Measurements from ENCODE around the gene DYNC2H1. TPM values are rescaled to one million over a fixed set of nuclear protein-coding genes. Genes with fewer than 3 reads are reported as not detected.

The DYNC2H1 gene
- total RNA-seq, 1 experiment from 2014 or later, result 12.4 TPM

DNA sequence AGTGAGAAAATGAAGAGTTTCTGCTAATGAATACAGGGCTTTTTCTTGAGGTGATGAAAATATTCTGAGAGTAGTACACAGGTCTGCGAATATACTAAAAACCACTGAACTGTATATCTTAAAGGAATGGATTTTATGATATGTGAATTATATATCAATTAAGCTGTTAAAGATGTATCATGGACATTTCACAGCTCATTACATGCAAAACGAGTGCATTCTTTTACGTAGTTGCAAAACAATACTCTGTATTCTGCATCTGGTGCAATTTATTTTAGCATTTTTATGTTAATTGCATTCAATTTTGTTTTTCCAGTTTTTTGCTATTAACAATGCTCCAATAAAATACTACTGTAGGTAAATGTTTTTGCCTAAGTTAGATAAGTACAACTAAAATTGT is 411.6 kb downstream of the DYNC2H1 start:
- ATAC-seq, result no peak
- Histone ChIP-seq H3K4me1 (ENCODE audit: control insufficient read depth, insufficient read depth, low read length) (no peaks in the 10 kb centered on the region), H3K27ac (ENCODE audit: low read length) (no peak overlapping the region), H3K4me3 (ENCODE audit: low read depth in 2 of 2, low read length in 2 of 2) (no peak overlapping the region), H3K9me3 (ENCODE audit: control insufficient read depth, insufficient read depth, low read depth, low read length) (no peaks in the 10 kb centered on the region), H3K36me3 (ENCODE audit: control insufficient read depth, insufficient read depth, low read length) (no peaks in the 10 kb centered on the region), H3K27me3 (ENCODE audit: control insufficient read depth, insufficient read depth, low read length) (no peaks in the 10 kb centered on the region)
- intact Hi-C loops (cut with micrococcal nuclease; ENCODE audit: unreplicated experiment), result no loop called here
- DNase-seq (ENCODE audit: low read depth, low spot score), result no peak
- TF ChIP-seq POLR2AphosphoS5 (IDR thresholded peaks at IDR 0.05; ENCODE audit: low read depth, low read length) (no peak), CTCF (IDR thresholded peaks at IDR 0.05) (no peak), REST (IDR thresholded peaks at IDR 0.05; ENCODE audit: insufficient read depth in 1 of 2, low read depth in 2 of 2, low read length in 1 of 2) (no peak), TCF7L2 (IDR thresholded peaks at IDR 0.05; ENCODE audit: low read depth, low read length) (no peak), SIN3A (IDR thresholded peaks at IDR 0.05; ENCODE audit: borderline replicate concordance, insufficient read depth, low read depth, low read length) (no peak)
- POLR2A ChIA-PET, result no interaction called here
- in situ Hi-C loops (cut with HindIII; ENCODE audit: low pct_unique_long_range_greater_than_20kb, low sequenced_read_pairs), result no loop called here
- no TSS peak for BruUV-seq (replicated peaks)
- CTCF ChIA-PET, result no interaction called here

DNA sequence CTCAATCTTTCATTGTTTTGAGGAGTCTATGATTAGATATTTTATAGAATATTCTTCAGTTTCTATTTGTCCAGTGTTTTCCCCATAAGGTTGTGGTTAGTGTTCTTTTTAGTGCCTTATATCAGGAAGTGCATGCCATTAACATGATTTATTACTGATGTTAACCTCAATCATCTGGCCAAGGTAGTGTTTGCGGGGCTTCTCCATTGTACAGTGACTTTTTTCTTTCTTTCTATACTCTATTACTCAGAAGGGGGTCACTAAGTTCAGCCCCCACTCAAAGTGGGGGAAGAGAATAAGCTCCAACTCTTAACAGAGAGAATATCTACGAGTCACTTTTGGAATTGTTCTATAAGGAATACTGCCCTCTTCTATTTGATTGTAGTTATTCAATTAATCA is 415.8 kb downstream of the DYNC2H1 start:
- Histone ChIP-seq H3K4me1 (ENCODE audit: control insufficient read depth, insufficient read depth, low read length) (no peaks in the 10 kb centered on the region), H3K4me3 (ENCODE audit: low read depth in 2 of 2, low read length in 2 of 2) (no peak overlapping the region), H3K27ac (ENCODE audit: low read length) (no peak overlapping the region), H3K27me3 (ENCODE audit: control insufficient read depth, insufficient read depth, low read length) (no peaks in the 10 kb centered on the region; the same call in 1 of the 2 replicates), H3K9me3 (ENCODE audit: control insufficient read depth, insufficient read depth, low read depth, low read length) (no peaks in the 10 kb centered on the region), H3K36me3 (ENCODE audit: control insufficient read depth, insufficient read depth, low read length) (no peaks in the 10 kb centered on the region)
- intact Hi-C loops (cut with micrococcal nuclease; ENCODE audit: unreplicated experiment) (no loop called here), in situ Hi-C loops (cut with HindIII; ENCODE audit: low pct_unique_long_range_greater_than_20kb, low sequenced_read_pairs) (no loop called here)
- DNase-seq (ENCODE audit: low read depth, low spot score), result no peak
- CTCF ChIA-PET, result no interaction called here
- no peak for ATAC-seq
- TF ChIP-seq TCF7L2 (IDR thresholded peaks at IDR 0.05; ENCODE audit: low read depth, low read length), result no peak
- no peak for TF ChIP-seq POLR2AphosphoS5 (IDR thresholded peaks at IDR 0.05; ENCODE audit: low read depth, low read length)
- no peak for TF ChIP-seq CTCF (IDR thresholded peaks at IDR 0.05)
- no peak for TF ChIP-seq REST (IDR thresholded peaks at IDR 0.05; ENCODE audit: insufficient read depth in 1 of 2, low read depth in 2 of 2, low read length in 1 of 2)
- no peak for TF ChIP-seq SIN3A (IDR thresholded peaks at IDR 0.05; ENCODE audit: borderline replicate concordance, insufficient read depth, low read depth, low read length)
- no TSS peak for BruUV-seq (replicated peaks)
- POLR2A ChIA-PET, result no interaction called here

Data from Panc1 (cell line).